ENCODE data around the gene CACYBP.

The CACYBP gene

DNA sequence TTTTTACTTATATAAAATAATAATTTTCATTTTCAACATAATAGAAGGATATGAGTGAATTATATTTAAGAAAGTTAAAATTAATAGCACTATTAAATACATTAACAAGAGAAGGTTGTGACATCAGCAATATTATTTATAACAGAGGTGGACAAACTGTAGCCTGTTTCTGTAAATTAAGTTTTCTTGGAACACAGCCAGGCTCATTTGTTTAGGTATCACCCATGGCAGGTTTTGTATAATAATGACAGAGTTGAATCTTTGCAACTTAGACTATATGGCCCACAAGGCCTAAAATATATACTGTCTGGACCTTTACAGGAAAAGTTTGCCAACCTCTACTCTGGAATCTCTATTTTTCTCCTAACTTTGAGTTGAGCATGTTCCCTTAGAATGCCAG lies 42.8 kb upstream of the CACYBP start:
- H3K4me3 ChIP-seq (ENCODE audit: control insufficient read depth, low read depth, low read length), result no peak overlapping the region
- DNase-seq (ENCODE audit: low read depth), result no peak
- TF ChIP-seq, protein P1, sequence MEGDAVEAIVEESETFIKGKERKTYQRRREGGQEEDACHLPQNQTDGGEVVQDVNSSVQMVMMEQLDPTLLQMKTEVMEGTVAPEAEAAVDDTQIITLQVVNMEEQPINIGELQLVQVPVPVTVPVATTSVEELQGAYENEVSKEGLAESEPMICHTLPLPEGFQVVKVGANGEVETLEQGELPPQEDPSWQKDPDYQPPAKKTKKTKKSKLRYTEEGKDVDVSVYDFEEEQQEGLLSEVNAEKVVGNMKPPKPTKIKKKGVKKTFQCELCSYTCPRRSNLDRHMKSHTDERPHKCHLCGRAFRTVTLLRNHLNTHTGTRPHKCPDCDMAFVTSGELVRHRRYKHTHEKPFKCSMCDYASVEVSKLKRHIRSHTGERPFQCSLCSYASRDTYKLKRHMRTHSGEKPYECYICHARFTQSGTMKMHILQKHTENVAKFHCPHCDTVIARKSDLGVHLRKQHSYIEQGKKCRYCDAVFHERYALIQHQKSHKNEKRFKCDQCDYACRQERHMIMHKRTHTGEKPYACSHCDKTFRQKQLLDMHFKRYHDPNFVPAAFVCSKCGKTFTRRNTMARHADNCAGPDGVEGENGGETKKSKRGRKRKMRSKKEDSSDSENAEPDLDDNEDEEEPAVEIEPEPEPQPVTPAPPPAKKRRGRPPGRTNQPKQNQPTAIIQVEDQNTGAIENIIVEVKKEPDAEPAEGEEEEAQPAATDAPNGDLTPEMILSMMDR (conservative IDR thresholded peaks at IDR 0.05; ENCODE audit: control insufficient read depth, insufficient read depth, low read depth, low read length), result no peak

DNA sequence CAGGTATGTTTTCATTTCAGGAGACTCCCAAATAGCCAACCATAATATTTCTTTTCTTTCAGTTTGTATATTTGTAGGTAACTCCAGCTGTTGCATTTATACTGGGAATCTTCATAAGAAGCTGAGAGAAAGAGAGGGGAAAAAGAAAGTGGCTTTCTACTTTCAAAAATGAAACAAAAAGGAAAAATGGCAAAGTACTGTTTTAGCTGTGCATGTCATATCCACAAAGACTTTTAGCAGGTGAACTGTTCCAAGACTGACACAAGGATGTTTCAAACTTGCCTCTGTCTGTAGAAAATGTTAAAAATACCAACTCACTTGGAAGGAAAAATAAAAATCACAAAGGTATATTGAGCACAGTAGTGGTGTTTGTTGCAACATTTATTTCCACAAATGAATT lies 41.9 kb upstream of the CACYBP start:
- TF ChIP-seq, protein P1 (conservative IDR thresholded peaks at IDR 0.05; ENCODE audit: control insufficient read depth, insufficient read depth, low read depth, low read length), result no peak
- no peak for DNase-seq (ENCODE audit: low read depth)
- H3K4me3 ChIP-seq (ENCODE audit: control insufficient read depth, low read depth, low read length), result no peak overlapping the region

DNA sequence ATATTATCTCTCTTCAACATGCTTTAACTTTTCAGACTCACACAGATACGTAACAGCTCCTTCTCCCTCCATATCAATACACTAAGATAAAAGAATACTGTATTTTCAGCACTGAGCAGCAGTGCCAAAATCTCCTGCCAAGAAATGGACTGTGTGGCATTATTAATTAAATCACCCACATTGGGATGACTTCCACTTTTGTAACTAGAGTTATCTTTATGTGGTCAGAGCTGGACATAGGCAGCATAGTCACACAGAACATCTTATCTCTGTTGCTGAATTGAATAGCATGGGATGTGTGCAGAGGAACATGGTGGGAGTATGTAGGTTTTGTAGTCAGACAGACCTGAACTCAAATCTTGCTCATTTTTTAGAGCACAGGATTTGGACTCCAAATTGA lies 41.4 kb upstream of the CACYBP start:
- no peak overlapping the region for H3K4me3 ChIP-seq (ENCODE audit: control insufficient read depth, low read depth, low read length)
- TF ChIP-seq, protein P1 (conservative IDR thresholded peaks at IDR 0.05; ENCODE audit: control insufficient read depth, insufficient read depth, low read depth, low read length), result no peak
- DNase-seq (ENCODE audit: low read depth), result no peak

DNA sequence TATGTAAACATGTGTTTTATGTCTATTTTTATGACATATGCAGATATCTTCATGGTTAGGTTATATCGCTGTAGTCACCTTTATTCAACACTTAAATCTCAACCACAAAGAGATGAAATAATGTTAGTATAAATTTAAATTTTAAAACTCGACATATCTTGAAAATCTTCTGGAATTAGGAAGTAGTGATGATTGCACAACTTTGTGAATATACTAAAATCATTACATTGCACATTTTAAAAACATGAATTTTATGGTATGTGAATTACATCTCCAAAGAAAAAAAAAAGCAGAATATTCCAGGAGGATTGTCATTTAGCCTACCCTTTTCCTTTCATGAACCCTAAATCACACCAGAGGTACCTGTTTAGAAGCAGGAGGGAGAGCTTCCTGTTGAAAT lies 39.4 kb upstream of the CACYBP start:
- no peak overlapping the region for H3K4me3 ChIP-seq (ENCODE audit: control insufficient read depth, low read depth, low read length)
- TF ChIP-seq, protein P1 (conservative IDR thresholded peaks at IDR 0.05; ENCODE audit: control insufficient read depth, insufficient read depth, low read depth, low read length), result no peak
- DNase-seq (ENCODE audit: low read depth), result no peak

DNA sequence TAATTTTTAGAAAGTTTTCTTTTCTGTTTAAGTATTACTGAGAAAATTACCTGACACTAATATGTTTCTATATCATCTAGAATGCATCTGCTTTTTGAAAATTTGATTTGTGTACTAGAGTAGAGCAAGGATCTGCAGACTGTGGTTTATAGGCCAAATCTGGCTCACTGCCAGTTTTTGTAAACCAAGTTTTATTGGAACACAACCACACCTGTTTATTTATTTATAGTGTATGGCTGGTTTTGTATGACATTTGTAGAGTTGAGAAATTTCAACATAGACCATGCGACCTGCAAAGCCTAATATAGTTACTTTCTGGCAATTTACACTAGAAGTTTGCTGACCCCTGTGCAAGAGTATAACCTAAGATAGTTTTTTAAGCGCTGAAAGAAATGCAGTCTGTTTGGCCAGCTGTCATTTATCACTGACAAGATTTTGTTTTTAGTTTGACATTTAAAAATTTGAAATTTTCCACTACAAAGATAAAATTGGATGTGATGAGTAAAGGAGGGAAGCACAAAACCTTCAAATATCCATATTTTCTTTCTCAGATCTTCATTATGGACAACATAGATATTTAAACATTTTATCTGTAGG lies 36.1 kb upstream of the CACYBP start:
- no peak for DNase-seq (ENCODE audit: low read depth)
- TF ChIP-seq, protein P1 (conservative IDR thresholded peaks at IDR 0.05; ENCODE audit: control insufficient read depth, insufficient read depth, low read depth, low read length), result no peak
- no peak overlapping the region for H3K4me3 ChIP-seq (ENCODE audit: control insufficient read depth, low read depth, low read length)

DNA sequence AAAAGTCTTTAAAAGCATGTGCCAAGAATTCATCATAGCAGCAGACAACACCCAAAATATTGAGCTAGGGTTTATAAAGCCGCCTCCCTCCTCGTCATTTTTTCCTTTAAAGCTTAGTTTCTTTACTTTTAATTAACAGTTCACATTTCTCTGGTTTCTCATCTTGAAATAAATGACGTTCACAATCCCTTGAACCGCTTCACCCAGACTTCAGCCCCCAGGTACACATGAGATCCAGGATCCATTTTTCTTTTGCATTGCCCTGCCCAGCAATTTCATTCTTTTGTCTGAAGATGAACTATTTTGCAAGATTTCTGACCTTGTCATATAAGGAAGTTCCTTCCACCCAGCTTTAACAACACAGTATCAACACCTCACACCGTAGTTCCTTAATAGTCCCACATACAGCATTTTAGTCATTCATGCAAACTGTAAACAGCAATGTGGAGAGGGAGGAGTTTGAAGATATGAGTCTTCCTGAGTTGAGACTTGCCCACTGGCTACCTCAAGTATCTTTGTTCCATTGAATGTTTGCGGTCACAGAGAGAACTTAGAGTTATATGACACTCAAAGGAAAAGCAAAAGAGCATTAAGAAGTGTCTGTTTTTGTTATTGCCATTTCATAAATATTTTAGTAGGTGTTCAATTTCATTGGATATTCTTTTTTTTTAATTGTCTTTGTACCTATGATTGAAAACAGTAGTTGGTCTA lies 35.3 kb upstream of the CACYBP start:
- H3K4me3 ChIP-seq (ENCODE audit: control insufficient read depth, low read depth, low read length), result no peak overlapping the region
- TF ChIP-seq, protein P1 (conservative IDR thresholded peaks at IDR 0.05; ENCODE audit: control insufficient read depth, insufficient read depth, low read depth, low read length), result no peak
- peak; percentile 32 for DNase-seq (ENCODE audit: low read depth)

Data from fibroblast of mammary gland (primary cell).